CD4-positive, alpha-beta T cell (primary cell): ENCODE results near the gene PLXNB1. TPM values are rescaled to one million over a fixed set of nuclear protein-coding genes. Genes with fewer than 3 reads are reported as not detected.

Experiments
- ATAC-seq: fragments of 200-7000 bp; cut with Tn5 transposase; one replicate; pipeline ENCODE4 v1.10.0; 2022; ENCODE audit warnings: mild to moderate bottlenecking; ENCODE audit not compliant: poor library complexity
- CTCF ChIA-PET: fragments of 350-600 bp; sonication (Branson Sonifier 250); formaldehyde crosslinking; loops from one replicate; lab custom pipeline; 2021; ENCODE audit warnings: antibody characterized with exemption, inconsistent platforms; lab: Charles Lee
- POLR2A ChIA-PET: fragments of 350-600 bp; sonication (Branson Sonifier 250); formaldehyde crosslinking; loops from one replicate; lab custom pipeline; 2021; ENCODE audit warnings: antibody characterized with exemption, inconsistent platforms; lab: Charles Lee
- DNase-seq, 14 experiments: peaks; one replicate each; pipeline ENCODE4 v3.0.0-alpha.2; 2013 to 2020; ENCODE audit warnings: mixed read lengths in 2 of 14
- H3K27ac ChIP-seq, 2 donors: one replicate each; pipeline versions ENCODE4 v1.5.1 to v1.7.0; 2013; ENCODE audit warnings: low read length in 2 of 2, low read depth in 1 of 2, mild to moderate bottlenecking in 1 of 2
- H3K27me3 ChIP-seq, 2 experiments: 1 replicate in 1 of 2; 2 replicates in 1 of 2; pipeline versions ENCODE4 v1.6.1 to v1.7.0; 2013; ENCODE audit warnings: low read length in 2 of 2, control low read depth in 1 of 2, mild to moderate bottlenecking in 1 of 2, moderate library complexity in 1 of 2; ENCODE audit not compliant: insufficient read depth in 2 of 2, control insufficient read depth in 1 of 2
- H3K36me3 ChIP-seq: one replicate; pipeline ENCODE4 v1.6.1; 2013; ENCODE audit warnings: low read length, control low read depth; ENCODE audit not compliant: insufficient read depth
- H3K4me1 ChIP-seq: one replicate; pipeline ENCODE4 v1.6.1; 2013; ENCODE audit warnings: low read length, control low read depth; ENCODE audit not compliant: insufficient read depth
- H3K4me3 ChIP-seq: one replicate; pipeline ENCODE4 v1.5.1; 2013; ENCODE audit warnings: mild to moderate bottlenecking, low read length, moderate library complexity
- H3K9me3 ChIP-seq, 2 experiments: 1 replicate in 1 of 2; 2 replicates in 1 of 2; pipeline versions ENCODE4 v1.6.1 to v1.7.0; 2013; ENCODE audit warnings: low read length in 2 of 2, mild to moderate bottlenecking in 2 of 2, control low read depth in 1 of 2, moderate library complexity in 1 of 2; ENCODE audit not compliant: control insufficient read depth in 1 of 2, insufficient read depth in 1 of 2
- H3K27ac Mint-ChIP-seq: one replicate; pipeline ENCODE4 v1.8.0; 2020; ENCODE audit warnings: mixed read lengths
- H3K27me3 Mint-ChIP-seq: one replicate; pipeline ENCODE4 v1.8.0; 2021; ENCODE audit warnings: mixed read lengths
- H3K36me3 Mint-ChIP-seq: one replicate; pipeline ENCODE4 v1.8.0; 2021; ENCODE audit warnings: low read depth, mixed read lengths
- H3K4me1 Mint-ChIP-seq: one replicate; pipeline ENCODE4 v1.8.0; 2021; ENCODE audit warnings: low read depth, mixed read lengths
- H3K4me3 Mint-ChIP-seq: one replicate; pipeline ENCODE4 v1.8.0; 2020; ENCODE audit warnings: mild to moderate bottlenecking, mixed read lengths
- H3K9me3 Mint-ChIP-seq: one replicate; pipeline ENCODE4 v1.8.0; 2020; ENCODE audit warnings: mixed read lengths
- intact Hi-C, 2 experiments: fragments of 100-400 bp; cut with DNase I in 1 of 2; cut with micrococcal nuclease in 1 of 2; formaldehyde crosslinking; loops; one replicate each; pipeline versions ENCODE4 v1.15.1 to v1.9.0; 2023 to 2025; cut with DNase I, micrococcal nuclease
- total RNA-seq, 174 experiments: library from RNA in 2 of 174; stranded (reverse) in 2 of 174; gene quantifications; one replicate each; pipeline ENCODE4 v1.2.3 and lab custom pipeline; 2021 to 2026
- TF ChIP-seq, protein P1 (sequence below): fragments of 200-600 bp; IDR thresholded peaks from one replicate; pipeline ENCODE4 v1.8.0; 2022; ENCODE audit warnings: antibody characterized with exemption, mild to moderate bottlenecking

The PLXNB1 gene
- total RNA-seq, 2 experiments from 2014 or later: 1.1 to 2.0 TPM

GRCh38 chr3:48411606-48412374 lies 18.1 kb downstream of the PLXNB1 start:
- ChIA-PET CTCF (no interaction called here), POLR2A (no interaction called here)
- TF ChIP-seq, protein P1, sequence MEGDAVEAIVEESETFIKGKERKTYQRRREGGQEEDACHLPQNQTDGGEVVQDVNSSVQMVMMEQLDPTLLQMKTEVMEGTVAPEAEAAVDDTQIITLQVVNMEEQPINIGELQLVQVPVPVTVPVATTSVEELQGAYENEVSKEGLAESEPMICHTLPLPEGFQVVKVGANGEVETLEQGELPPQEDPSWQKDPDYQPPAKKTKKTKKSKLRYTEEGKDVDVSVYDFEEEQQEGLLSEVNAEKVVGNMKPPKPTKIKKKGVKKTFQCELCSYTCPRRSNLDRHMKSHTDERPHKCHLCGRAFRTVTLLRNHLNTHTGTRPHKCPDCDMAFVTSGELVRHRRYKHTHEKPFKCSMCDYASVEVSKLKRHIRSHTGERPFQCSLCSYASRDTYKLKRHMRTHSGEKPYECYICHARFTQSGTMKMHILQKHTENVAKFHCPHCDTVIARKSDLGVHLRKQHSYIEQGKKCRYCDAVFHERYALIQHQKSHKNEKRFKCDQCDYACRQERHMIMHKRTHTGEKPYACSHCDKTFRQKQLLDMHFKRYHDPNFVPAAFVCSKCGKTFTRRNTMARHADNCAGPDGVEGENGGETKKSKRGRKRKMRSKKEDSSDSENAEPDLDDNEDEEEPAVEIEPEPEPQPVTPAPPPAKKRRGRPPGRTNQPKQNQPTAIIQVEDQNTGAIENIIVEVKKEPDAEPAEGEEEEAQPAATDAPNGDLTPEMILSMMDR: no peak
- no peaks in the 10 kb centered on the region for H3K9me3 ChIP-seq
- Mint-ChIP-seq H3K9me3 (no peaks in the 10 kb centered on the region), H3K27ac (no peak overlapping the region), H3K36me3 (no peaks in the 10 kb centered on the region), H3K4me3 (no peak overlapping the region), H3K4me1 (no peaks in the 10 kb centered on the region), H3K27me3 (no peaks in the 10 kb centered on the region)
- no peaks in the 10 kb centered on the region for H3K4me1 ChIP-seq
- no peaks in the 10 kb centered on the region for H3K27me3 ChIP-seq
- intact Hi-C loops: no loop called here
- no peaks in the 10 kb centered on the region for H3K36me3 ChIP-seq
- H3K4me3 ChIP-seq: no peak overlapping the region
- no peak for ATAC-seq
- DNase-seq: peak in 1 of 14 experiments; percentile 2
- no peak overlapping the region for H3K27ac ChIP-seq

- DNase-seq (peak in 1 of 14 experiments; percentile 3), ATAC-seq (no peak)
- CTCF ChIA-PET: no interaction called here
- POLR2A ChIA-PET: no interaction called here
- no peak overlapping the region for H3K4me3 ChIP-seq
- no peaks in the 10 kb centered on the region for H3K27me3 ChIP-seq
- no peaks in the 10 kb centered on the region for H3K4me1 Mint-ChIP-seq
- no peak overlapping the region for H3K27ac ChIP-seq
- no peaks in the 10 kb centered on the region for H3K36me3 ChIP-seq
- intact Hi-C loops: no loop called here
- TF ChIP-seq, protein P1: no peak
- no peaks in the 10 kb centered on the region for H3K9me3 Mint-ChIP-seq
- H3K27ac Mint-ChIP-seq: no peak overlapping the region
- H3K36me3 Mint-ChIP-seq: no peaks in the 10 kb centered on the region
- no peak overlapping the region for H3K4me3 Mint-ChIP-seq
- H3K9me3 ChIP-seq: no peaks in the 10 kb centered on the region
- no peaks in the 10 kb centered on the region for H3K4me1 ChIP-seq
- no peaks in the 10 kb centered on the region for H3K27me3 Mint-ChIP-seq
These were observed 18.8 kb downstream of the PLXNB1 start for GRCh38 chr3:48411041-48411588.

DNA sequence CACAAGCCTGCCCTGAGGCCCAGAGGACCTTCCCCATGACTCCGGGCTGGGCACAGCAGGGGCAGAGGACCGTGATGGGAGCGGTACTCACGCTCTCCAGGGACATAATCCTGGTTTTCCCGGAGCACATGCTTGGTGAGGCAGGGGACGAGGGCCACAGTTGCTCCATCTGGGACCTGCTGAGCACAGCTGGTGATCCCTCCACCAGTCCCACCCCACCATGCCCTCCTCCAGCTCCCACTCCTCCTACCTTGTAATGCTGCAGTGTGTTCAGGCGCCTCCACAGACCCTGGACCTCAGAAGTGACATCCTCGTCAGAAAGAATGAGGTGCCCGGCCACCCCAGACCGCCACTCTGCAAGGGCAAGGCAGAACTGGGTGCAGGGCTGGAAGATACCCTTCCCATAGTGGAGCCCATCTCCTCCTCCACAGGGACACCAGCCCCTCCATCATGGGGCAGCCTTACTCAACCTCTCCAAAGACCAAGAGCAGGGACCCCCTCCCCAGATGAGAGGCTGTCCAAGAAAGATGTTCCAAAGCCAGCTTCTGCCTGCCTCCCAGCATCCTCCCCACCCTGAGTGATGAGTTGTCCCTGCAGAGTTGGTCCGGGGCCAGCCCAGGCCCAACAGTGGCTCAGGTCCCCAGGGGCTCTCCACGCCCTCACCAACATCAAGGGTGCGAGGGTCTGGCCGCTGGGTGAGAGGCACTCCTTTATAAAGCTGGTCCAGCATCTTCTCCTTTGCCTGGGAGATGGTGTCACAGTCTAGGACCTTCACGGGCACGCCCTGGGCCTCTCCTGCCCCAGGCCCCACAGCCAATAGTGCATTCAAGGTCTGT lies 19.5 kb downstream of the PLXNB1 start:
- Mint-ChIP-seq H3K27me3 (no peaks in the 10 kb centered on the region), H3K4me3 (no peak overlapping the region), H3K4me1 (no peaks in the 10 kb centered on the region), H3K27ac (no peak overlapping the region), H3K36me3 (no peaks in the 10 kb centered on the region), H3K9me3 (no peaks in the 10 kb centered on the region)
- DNase-seq: peak in 2 of 14 experiments; percentile 1 to 20
- no peak for ATAC-seq
- TF ChIP-seq, protein P1: no peak
- H3K27me3 ChIP-seq: no peaks in the 10 kb centered on the region
- H3K4me3 ChIP-seq: no peak overlapping the region
- intact Hi-C loops: no loop called here
- no peaks in the 10 kb centered on the region for H3K9me3 ChIP-seq
- ChIA-PET POLR2A (no interaction called here), CTCF (no interaction called here)
- H3K27ac ChIP-seq: no peak overlapping the region
- no peaks in the 10 kb centered on the region for H3K4me1 ChIP-seq
- H3K36me3 ChIP-seq: no peaks in the 10 kb centered on the region
